Mesendoderm (in vitro differentiated cells): Measurements from ENCODE around the gene MCM8.

Experiments used
- DNase-seq: peaks from one replicate; pipeline ENCODE4 v3.0.0; 2013
- H2AK5ac ChIP-seq: 2 replicates; pipeline ENCODE4 v1.6.1; 2013; ENCODE audit warnings: low read length, inconsistent platforms
- H2BK120ac ChIP-seq: 2 replicates; pipeline ENCODE4 v1.6.1; 2013; ENCODE audit warnings: low read depth, mild to moderate bottlenecking, low read length, moderate library complexity, mixed read lengths
- H2BK15ac ChIP-seq: replicated peaks from 2 replicates; pipeline ENCODE4 v1.6.1; 2013; ENCODE audit warnings: low read depth, mild to moderate bottlenecking, moderate library complexity
- H2BK5ac ChIP-seq: 2 replicates; pipeline ENCODE4 v1.6.1; 2013; ENCODE audit warnings: low read length, inconsistent platforms
- H3K18ac ChIP-seq: 2 replicates; pipeline ENCODE4 v1.6.1; 2013; ENCODE audit warnings: mild to moderate bottlenecking, low read length, mixed read lengths
- H3K23ac ChIP-seq: one replicate; pipeline ENCODE4 v1.6.1; 2013; ENCODE audit warnings: low read length
- H3K27ac ChIP-seq: 2 replicates; pipeline ENCODE4 v1.5.1; 2013; ENCODE audit warnings: low read depth, mild to moderate bottlenecking, inconsistent platforms, low read length, moderate library complexity
- H3K27me3 ChIP-seq: 2 replicates; pipeline ENCODE4 v1.6.1; 2013; ENCODE audit warnings: low read length, control low read depth, mild to moderate bottlenecking, inconsistent platforms; ENCODE audit not compliant: insufficient read depth, poor library complexity
- H3K36me3 ChIP-seq: 2 replicates; pipeline ENCODE4 v1.6.1; 2013; ENCODE audit warnings: low read length, inconsistent platforms; ENCODE audit not compliant: control insufficient read depth, insufficient read depth
- H3K4ac ChIP-seq: one replicate; pipeline ENCODE4 v1.6.1; 2013; ENCODE audit warnings: low read depth, mild to moderate bottlenecking, low read length, moderate library complexity
- H3K4me1 ChIP-seq: 2 replicates; pipeline ENCODE4 v1.6.1; 2013; ENCODE audit warnings: low read depth, low read length, inconsistent platforms; ENCODE audit not compliant: control insufficient read depth
- H3K4me2 ChIP-seq: 2 replicates; pipeline ENCODE4 v1.6.1; 2013; ENCODE audit warnings: low read length
- H3K4me3 ChIP-seq: 2 replicates; pipeline ENCODE4 v1.5.1; 2013; ENCODE audit warnings: mild to moderate bottlenecking, low read length
- H3K56ac ChIP-seq: one replicate; pipeline ENCODE4 v1.6.1; 2013; ENCODE audit warnings: low read length
- H3K79me1 ChIP-seq: 2 replicates; pipeline ENCODE4 v1.6.1; 2013; ENCODE audit warnings: low read length, inconsistent platforms
- H3K79me2 ChIP-seq: 2 replicates; pipeline ENCODE4 v1.6.1; 2013; ENCODE audit warnings: mild to moderate bottlenecking, low read length; ENCODE audit not compliant: control insufficient read depth, insufficient read depth
- H3K9ac ChIP-seq: 2 replicates; pipeline ENCODE4 v1.6.1; 2013; ENCODE audit warnings: low read length, inconsistent platforms
- H4K5ac ChIP-seq: one replicate; pipeline ENCODE4 v1.6.1; 2013; ENCODE audit warnings: low read length
- H4K8ac ChIP-seq: one replicate; pipeline ENCODE4 v1.6.1; 2013; ENCODE audit warnings: low read depth, mild to moderate bottlenecking, control low read depth, low read length, moderate library complexity
- WGBS: extraction: QIAGEN DNeasy Blood & Tissue Kit; methylation state at CpG from one replicate; pipeline ENCODE4 v1.1.7; 2013; ENCODE audit warnings: low lambda C conversion rate, missing lambda C conversion rate; ENCODE audit not compliant: insufficient coverage; ENCODE audit errors: extremely low coverage; 5-methylcytosine and 5-hydroxymethylcytosine counted together

The MCM8 gene

DNA sequence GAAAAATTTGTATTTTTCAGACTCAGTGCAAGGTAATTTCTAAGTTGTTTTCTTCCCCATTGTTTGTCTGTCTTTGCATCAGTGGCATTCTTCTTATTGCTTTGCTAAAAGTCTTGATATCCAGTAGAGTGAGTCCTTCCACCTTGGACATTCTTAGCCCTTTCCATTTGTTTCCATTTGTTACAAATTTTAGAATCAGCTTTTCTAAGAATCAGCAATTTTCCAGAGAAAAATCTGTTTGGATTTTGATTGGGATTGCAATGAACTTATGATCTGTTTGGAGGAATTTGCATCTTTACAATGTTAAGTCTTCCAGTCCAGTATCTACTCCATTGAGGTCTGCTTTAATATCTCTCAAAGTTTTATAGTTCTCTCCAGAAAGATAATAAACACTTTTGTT lies 67.0 kb downstream of the MCM8 start:
- Histone ChIP-seq H3K4me1 (no peaks in the 10 kb centered on the region), H3K79me2 (no peaks in the 10 kb centered on the region), H3K4me3 (no peak overlapping the region), H3K18ac (no peak overlapping the region), H2BK120ac (no peak overlapping the region), H3K4me2 (no peak overlapping the region), H3K36me3 (peaks cover 2% of the 10 kb centered on the region), H3K9ac (no peak overlapping the region), H3K4ac (no peak overlapping the region), H2BK5ac (no peak overlapping the region), H4K5ac (no peak overlapping the region), H3K27me3 (no peaks in the 10 kb centered on the region), H4K8ac (no peak overlapping the region), H3K27ac (no peak overlapping the region), H3K23ac (no peak overlapping the region), H2BK15ac (no peak overlapping the region), H3K79me1 (peaks cover 2% of the 10 kb centered on the region), H3K56ac (no peak overlapping the region), H2AK5ac (no peak overlapping the region)
- DNase-seq = no peak

GRCh38 chr20:6017880-6018279 lies 67.4 kb downstream of the MCM8 start:
- Histone ChIP-seq H3K27ac (no peak overlapping the region), H3K18ac (no peak overlapping the region), H3K4me3 (no peak overlapping the region), H2BK5ac (no peak overlapping the region), H3K79me1 (no peaks in the 10 kb centered on the region), H4K5ac (no peak overlapping the region), H2BK120ac (no peak overlapping the region), H4K8ac (no peak overlapping the region), H3K4me2 (no peak overlapping the region), H3K79me2 (no peaks in the 10 kb centered on the region), H3K56ac (no peak overlapping the region), H2AK5ac (no peak overlapping the region), H3K9ac (no peak overlapping the region), H3K4ac (no peak overlapping the region), H3K23ac (no peak overlapping the region), H3K4me1 (no peaks in the 10 kb centered on the region), H3K36me3 (peaks cover 2% of the 10 kb centered on the region), H3K27me3 (no peaks in the 10 kb centered on the region), H2BK15ac (no peak overlapping the region)
- no CpG with 5 or more reads among the region's 7 CpGs for WGBS
- no peak for DNase-seq

- no peak overlapping the region for H3K23ac ChIP-seq
- no peak overlapping the region for H3K4ac ChIP-seq
- H3K79me1 ChIP-seq = peaks cover 3% of the 10 kb centered on the region
- H3K9ac ChIP-seq = no peak overlapping the region
- no peak overlapping the region for H3K4me3 ChIP-seq
- no peak overlapping the region for H3K18ac ChIP-seq
- no peak for DNase-seq
- no peaks in the 10 kb centered on the region for H3K79me2 ChIP-seq
- no CpG with 5 or more reads among the region's 1 CpG for WGBS
- no peak overlapping the region for H2BK120ac ChIP-seq
- H3K36me3 ChIP-seq = peaks cover 4% of the 10 kb centered on the region
- no peak overlapping the region for H4K8ac ChIP-seq
- H2BK5ac ChIP-seq = no peak overlapping the region
- H3K27ac ChIP-seq = no peak overlapping the region
- H4K5ac ChIP-seq = no peak overlapping the region
- H2AK5ac ChIP-seq = no peak overlapping the region
- H3K27me3 ChIP-seq = no peaks in the 10 kb centered on the region
- H2BK15ac ChIP-seq = no peak overlapping the region
- no peak overlapping the region for H3K4me2 ChIP-seq
- no peaks in the 10 kb centered on the region for H3K4me1 ChIP-seq
- no peak overlapping the region for H3K56ac ChIP-seq
Observed at GRCh38 chr20:6024768-6025167, 74.3 kb downstream of the MCM8 start.

DNA sequence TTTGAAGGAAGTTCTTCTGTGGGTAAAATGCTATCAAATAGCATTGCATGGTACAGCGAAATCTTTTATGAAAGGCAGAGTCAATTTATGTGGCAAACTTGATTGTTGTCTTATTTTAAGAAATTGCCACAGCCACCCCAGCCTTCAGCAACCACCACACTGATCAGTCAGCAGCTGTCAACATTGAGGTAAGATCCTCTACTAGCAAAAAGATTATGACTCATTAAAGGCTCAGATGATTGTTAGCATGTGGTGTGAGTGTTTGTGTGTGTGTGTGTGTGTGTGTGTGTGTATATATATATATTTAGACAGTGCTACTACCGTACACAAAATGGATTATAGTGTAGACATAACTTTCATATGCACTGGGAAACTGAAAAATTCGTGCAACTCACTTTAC lies 75.6 kb downstream of the MCM8 start:
- Histone ChIP-seq H2BK120ac (no peak overlapping the region), H3K23ac (no peak overlapping the region), H3K4me1 (no peaks in the 10 kb centered on the region), H3K18ac (no peak overlapping the region), H3K27me3 (no peaks in the 10 kb centered on the region), H2AK5ac (no peak overlapping the region), H3K56ac (no peak overlapping the region), H2BK5ac (no peak overlapping the region), H3K27ac (no peak overlapping the region), H2BK15ac (no peak overlapping the region), H3K4me2 (no peak overlapping the region), H3K4ac (no peak overlapping the region), H3K4me3 (no peak overlapping the region), H4K5ac (no peak overlapping the region), H3K79me1 (peaks cover 3% of the 10 kb centered on the region), H4K8ac (no peak overlapping the region), H3K79me2 (no peaks in the 10 kb centered on the region), H3K9ac (no peak overlapping the region), H3K36me3 (peaks cover 4% of the 10 kb centered on the region)
- no CpG with 5 or more reads among the region's 3 CpGs for WGBS
- DNase-seq = no peak

DNA sequence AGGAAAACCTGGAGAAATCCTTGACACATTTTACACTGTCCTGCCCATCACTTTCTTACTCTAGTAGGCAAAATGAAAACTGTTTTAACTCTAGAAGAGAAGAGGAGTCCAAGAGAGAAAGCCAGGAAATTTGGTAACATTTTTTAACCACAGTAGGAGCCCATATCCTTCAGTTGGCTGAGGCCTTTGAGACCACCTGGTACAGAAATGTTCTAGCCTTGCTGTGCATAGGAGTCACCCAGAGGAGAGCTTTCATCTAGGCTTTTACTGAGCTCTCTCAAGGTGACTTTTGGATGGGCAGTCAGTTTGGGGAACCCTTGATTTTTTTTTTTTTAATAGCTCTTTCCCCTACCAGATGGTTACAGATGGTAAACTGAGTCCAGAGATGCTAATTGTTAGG lies 78.4 kb downstream of the MCM8 start:
- H4K8ac ChIP-seq = no peak overlapping the region
- no peak overlapping the region for H3K4ac ChIP-seq
- no peak for DNase-seq
- no peak overlapping the region for H3K23ac ChIP-seq
- no peak overlapping the region for H3K9ac ChIP-seq
- no peak overlapping the region for H3K18ac ChIP-seq
- H3K36me3 ChIP-seq = peaks cover 4% of the 10 kb centered on the region
- H3K4me3 ChIP-seq = no peak overlapping the region
- no peak overlapping the region for H2AK5ac ChIP-seq
- no peak overlapping the region for H4K5ac ChIP-seq
- no peak overlapping the region for H3K56ac ChIP-seq
- H3K79me1 ChIP-seq = peaks cover 3% of the 10 kb centered on the region
- no peaks in the 10 kb centered on the region for H3K4me1 ChIP-seq
- H3K27ac ChIP-seq = no peak overlapping the region
- H2BK5ac ChIP-seq = no peak overlapping the region
- no peak overlapping the region for H2BK15ac ChIP-seq
- no peaks in the 10 kb centered on the region for H3K27me3 ChIP-seq
- no peak overlapping the region for H2BK120ac ChIP-seq
- H3K79me2 ChIP-seq = no peaks in the 10 kb centered on the region
- H3K4me2 ChIP-seq = no peak overlapping the region

DNA sequence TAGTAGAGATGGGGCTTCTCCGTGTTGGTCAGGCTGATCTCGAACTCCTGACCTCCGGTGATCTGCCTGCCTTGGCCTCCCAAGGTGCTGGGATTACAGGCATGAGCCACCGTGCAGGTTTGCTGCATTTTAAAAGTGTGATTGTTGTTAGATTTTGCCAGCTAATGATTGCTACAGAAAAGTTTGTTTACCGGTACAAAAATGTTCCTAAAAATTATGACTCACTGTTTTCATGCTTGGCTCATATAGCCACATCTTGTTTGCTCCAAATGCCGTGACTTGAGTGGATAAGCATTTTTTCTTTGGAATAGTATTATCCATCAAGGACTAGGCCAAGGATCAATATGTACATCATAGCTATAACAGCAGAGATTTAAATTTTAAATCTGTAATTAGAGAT lies 79.1 kb downstream of the MCM8 start:
- DNase-seq = no peak
- no peak overlapping the region for H2BK5ac ChIP-seq

More for the DNA sequence above, 79.1 kb downstream of the MCM8 start:
- Histone ChIP-seq H4K8ac (no peak overlapping the region), H3K36me3 (peaks cover 4% of the 10 kb centered on the region), H3K4me3 (no peak overlapping the region), H2BK120ac (no peak overlapping the region), H3K23ac (no peak overlapping the region), H3K27me3 (no peaks in the 10 kb centered on the region), H3K4me1 (no peaks in the 10 kb centered on the region), H3K9ac (no peak overlapping the region), H3K18ac (no peak overlapping the region), H2AK5ac (no peak overlapping the region), H3K56ac (no peak overlapping the region), H4K5ac (no peak overlapping the region), H3K27ac (no peak overlapping the region), H2BK15ac (no peak overlapping the region), H3K4ac (no peak overlapping the region), H3K4me2 (no peak overlapping the region), H3K79me1 (peaks cover 3% of the 10 kb centered on the region), H3K79me2 (no peaks in the 10 kb centered on the region)
- no CpG with 5 or more reads among the region's 6 CpGs for WGBS
